Thyroid gland (tissue), 4 donors: ENCODE measurements around the gene REELD1.

Experiments
- POLR2A ChIP-seq, 2 donors: fragments of 450-650 bp; IDR thresholded peaks; one replicate each; pipeline ENCODE4 v1.6.1; 2017; ENCODE audit warnings: antibody characterized with exemption in 2 of 2, mild to moderate bottlenecking in 2 of 2, moderate library complexity in 1 of 2
- TF ChIP-seq, protein P1 (sequence below), 6 experiments: fragments of 200-600 bp in 3 of 6; fragments of 450-650 bp in 3 of 6; sonication (generic) in 3 of 6; IDR thresholded peaks; one replicate each; pipeline ENCODE4 v1.5.1; 2016 to 2019; ENCODE audit warnings: antibody characterized with exemption in 6 of 6, mild to moderate bottlenecking in 2 of 6, inconsistent platforms in 1 of 6, moderate library complexity in 1 of 6

DNA sequence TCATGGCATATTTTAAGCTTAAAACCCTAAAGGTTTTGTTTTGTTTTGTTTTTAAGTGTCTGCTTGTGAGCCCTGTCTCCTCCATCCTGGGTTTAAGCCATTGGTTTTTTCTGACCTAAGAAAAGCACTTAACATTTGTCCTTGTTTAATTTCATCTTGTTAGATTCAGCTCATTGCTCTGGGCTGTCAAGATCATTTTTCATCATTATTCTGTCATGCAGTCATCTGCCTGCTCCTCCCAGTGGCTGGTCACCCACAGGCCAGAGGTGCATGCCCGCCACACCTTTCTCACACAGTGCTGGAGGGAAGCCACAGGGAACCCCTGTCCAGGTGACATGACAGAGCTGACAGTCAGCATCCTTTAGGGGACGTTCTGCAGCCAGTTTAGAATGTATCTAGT, 11.7 kb upstream of the REELD1 start:
- TF ChIP-seq, protein P1, sequence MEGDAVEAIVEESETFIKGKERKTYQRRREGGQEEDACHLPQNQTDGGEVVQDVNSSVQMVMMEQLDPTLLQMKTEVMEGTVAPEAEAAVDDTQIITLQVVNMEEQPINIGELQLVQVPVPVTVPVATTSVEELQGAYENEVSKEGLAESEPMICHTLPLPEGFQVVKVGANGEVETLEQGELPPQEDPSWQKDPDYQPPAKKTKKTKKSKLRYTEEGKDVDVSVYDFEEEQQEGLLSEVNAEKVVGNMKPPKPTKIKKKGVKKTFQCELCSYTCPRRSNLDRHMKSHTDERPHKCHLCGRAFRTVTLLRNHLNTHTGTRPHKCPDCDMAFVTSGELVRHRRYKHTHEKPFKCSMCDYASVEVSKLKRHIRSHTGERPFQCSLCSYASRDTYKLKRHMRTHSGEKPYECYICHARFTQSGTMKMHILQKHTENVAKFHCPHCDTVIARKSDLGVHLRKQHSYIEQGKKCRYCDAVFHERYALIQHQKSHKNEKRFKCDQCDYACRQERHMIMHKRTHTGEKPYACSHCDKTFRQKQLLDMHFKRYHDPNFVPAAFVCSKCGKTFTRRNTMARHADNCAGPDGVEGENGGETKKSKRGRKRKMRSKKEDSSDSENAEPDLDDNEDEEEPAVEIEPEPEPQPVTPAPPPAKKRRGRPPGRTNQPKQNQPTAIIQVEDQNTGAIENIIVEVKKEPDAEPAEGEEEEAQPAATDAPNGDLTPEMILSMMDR (IDR thresholded peaks at IDR 0.05): no peak
- TF ChIP-seq POLR2A (IDR thresholded peaks at IDR 0.05): no peak
